Measurements from ENCODE around the gene PHRF1.
"Not testable (repeated sequence)": the region's sequence is repeated elsewhere in the genome, so short reads cannot be mapped to it uniquely, and the experiment has no call there.

The PHRF1 gene

DNA sequence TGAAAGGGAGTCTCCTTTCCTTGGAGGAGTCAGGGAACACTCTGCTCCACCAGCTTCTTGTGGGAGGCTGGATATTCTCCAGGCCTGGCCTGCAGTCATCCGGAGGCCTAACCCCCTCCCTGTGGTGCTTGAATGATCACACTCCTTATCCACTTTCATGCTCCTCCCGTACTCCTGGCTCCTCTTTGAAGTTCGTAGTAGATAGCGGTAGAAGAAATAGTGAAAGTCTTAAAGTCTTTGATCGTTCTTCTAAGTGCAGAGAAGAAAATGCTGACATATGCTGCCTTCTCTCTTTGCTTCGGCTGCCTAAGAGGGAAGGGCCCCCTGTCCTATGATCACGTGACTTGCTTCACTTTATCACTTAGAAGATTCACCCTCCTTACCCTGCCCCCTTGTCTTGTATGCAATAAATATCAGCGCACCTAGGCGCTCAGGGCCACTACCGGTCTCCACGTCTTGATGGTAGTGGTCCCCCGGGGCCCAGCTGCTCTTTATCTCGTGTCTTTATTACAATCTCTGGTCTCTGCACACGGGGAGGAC, 2.2 kb upstream of the PHRF1 start:
- not testable (repeated sequence) for DNase-seq

DNA sequence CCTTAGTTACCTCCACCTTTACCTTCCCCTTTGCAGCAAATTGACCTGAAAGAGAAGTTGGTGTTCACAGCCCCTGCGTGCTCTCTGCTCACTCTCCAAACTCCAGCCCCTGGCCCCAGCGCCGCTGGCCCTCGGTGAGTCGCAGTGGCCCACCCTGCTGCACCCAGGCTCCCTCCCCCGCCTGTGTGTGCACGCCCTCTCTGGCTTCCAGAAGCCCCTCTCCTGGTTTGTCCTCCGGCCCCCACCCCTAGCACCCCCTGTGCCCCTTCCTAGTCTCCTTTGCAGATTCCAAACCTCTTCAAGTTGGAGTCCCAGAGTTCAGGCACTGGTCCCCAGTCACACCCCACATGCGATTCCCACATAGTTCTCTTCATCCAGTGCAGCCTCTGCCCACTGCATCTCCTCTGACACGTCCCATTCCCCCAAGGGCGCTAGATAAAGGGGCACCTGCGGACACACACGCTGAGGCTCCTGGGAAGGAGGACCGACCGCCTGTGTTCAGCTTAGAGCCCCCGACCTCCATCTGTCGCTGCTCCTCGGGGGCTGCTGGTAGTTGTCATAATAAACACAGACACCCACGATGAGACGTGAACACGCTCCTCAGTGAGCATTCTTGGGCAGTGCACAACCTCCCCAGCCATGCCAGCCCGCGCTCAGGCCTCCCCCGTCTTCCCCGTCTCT, 1.5 kb upstream of the PHRF1 start:
- DNase-seq, result no peak

DNA sequence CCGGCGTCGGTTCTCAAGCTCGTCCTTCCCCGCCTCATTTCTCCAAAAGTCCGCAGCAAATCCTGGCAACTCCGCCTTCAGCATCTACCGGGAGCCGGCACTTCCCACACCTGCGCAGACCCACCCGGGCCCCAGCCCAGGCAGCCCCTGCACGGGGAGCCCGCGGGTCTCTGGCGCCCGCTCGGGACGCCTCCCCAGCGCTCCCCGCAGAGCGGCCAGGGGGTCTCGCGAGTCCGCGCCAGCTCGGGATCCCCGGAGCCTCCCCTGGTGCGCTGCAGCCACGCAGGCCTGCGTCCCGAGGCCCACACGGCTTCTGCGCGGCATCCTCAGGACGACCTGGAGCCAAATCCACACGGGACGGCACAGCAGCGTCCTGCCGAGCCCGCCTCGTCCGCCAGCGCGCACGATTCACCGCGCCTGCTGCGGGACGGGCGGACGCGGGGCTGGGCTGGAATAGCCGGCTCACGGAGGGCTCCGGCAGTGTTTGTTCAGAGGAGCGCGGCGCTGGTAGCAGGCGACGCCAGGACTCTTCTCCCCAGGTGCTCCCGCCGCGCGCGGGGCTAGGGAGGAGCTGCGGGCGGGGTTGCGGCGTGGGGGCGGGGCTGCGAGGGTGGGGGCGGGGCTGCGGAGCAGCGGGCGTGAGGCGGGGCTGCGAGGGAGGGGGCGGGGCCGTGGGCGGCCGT, 816 bp upstream of the PHRF1 start:
- DNase-seq, result peak; percentile 36 to 87

DNA sequence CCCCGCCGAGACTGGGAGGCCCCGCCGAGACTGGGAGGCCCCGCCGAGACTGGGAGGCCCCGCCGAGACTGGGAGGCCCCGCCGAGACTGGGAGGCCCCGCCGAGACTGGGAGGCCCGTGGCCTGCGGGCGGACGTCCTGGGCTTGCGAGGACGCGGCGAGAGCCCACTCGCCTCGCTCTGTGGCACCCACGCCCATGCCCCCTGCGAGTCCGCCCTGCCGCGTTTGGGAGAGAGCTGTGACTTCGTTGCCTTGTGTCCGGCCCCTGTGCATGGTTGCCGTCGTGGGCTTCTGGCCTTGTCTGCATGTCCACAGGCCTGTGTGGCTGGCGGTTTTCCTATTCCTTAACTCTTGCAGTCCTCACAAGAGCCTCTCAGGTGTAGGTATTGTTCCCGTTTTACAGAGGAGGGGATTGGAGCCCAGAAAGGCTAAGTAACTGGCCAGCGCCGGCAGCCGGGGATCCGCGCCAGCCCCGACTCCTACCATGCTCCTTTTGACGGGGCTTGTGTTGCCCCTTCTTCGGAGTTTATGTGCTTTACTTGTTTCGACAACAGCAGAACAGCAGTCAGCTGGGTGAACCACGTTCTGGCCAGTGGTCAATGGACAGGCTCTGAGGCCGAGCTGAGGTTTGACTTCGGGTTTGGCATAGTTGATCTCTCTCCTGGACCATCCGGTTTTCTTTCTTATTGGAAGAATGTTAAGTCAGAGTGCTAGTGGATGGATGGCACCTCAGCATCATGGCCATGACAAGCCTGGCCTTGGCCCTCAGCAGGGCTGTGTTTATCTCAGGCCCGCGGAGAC, 741 bp downstream of the PHRF1 start:
- no peak for DNase-seq

DNA sequence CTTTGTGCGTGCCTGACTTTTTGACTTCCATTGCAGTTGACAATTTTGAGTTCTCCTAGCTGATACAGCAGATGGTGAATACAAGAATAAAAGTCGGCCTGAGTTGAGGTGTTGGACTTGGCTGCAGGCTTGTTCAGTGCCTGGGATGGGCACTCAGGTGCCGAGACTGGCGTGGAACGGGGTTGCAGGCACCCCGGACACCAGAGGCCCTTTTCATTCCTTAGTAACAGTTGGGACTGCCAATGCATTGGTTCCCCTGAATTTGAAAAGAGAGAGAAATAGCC, 1.3 kb downstream of the PHRF1 start:
- no peak for DNase-seq

DNA sequence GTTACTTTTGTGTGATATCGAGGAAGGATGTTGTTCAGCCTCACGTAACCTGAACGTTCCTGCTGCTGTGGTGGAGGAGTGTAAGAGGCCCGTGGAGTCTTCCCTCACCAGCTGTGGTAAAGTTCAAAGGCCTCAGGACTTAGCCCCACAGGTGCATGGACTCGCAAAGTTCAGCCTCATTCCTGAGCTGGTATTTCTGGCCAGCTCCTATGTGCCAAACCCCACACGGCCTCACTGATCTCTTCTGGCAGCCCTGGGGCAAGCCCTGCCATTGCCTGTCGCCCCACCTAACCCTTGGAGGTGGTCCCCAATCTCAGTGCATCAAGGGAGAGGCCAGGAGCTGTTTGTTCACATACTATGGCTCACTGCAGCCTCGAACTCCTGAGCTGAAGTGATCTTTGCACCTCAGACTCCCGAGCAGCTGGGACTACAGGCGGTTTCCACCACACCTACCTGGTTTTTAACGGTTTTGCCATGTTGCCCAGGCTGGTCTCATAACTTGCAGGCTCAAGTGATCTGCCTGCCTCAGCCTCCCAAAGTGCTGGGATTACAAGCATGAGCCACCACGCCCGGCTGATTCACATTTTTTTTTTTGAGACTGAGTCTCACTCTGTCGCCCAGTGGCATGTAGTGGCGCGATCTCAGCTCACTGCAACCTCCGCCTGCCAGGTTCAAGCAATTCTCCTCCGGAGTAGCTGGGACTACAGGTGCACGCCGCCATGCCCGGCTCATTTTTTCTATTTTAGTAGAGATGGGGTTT, 2.2 kb downstream of the PHRF1 start:
- DNase-seq, result no peak

DNA sequence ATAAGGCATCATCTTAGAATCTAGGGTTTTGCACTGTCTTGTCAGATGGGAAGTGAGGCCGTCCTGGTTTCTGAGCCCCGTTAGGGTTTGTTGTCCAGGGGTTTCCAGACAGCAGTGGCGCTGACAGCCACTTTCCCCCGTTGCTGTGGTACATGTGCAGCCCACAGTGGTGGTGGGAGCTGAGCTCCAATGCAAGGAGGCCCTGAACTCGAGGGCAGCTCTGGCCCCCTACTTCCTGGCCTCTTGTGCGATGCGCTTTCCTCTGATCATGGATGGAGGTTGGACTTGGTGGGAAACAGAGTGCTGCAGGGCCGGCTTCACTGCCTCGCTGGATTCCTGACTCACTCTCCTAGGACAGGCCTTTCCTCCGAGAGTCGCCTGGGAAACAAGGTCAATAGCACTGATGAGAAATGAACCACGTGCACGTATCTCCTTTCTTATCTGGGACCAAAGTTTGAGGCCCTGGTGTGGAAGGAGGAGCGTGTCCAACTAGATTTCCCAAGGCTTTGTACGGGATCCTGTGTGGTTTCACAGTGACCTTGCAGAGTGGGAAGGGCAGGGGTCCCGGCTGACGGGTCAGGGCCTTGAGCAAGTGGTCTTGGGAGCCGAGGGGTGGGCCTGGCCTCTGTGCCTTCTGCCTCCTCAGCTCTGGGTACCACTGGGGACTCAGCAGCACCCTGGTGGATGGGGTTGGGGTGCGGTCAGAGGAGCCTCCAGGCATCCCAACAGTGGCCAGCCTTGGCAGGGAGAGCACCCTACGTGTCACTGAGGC, 3.7 kb downstream of the PHRF1 start:
- DNase-seq, result no peak

DNA sequence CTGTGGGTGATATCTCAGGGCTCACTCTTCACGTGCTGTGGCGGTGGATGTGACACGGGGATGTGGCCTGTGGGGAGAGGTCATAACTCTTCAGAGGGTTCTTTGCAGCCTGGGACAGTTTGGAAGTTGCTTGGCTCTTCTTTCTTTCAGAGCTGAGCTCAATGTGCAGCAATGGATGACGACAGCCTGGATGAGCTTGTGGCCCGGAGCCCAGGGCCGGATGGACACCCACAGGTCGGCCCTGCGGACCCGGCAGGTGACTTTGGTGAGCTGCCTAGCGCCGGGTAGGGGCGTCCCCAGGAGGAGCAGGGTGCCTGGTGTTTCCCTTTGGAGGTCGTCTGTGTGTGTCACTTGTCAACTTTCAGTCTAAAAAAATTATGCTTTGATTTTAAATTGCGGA, 5.1 kb downstream of the PHRF1 start:
- no peak for DNase-seq

DNA sequence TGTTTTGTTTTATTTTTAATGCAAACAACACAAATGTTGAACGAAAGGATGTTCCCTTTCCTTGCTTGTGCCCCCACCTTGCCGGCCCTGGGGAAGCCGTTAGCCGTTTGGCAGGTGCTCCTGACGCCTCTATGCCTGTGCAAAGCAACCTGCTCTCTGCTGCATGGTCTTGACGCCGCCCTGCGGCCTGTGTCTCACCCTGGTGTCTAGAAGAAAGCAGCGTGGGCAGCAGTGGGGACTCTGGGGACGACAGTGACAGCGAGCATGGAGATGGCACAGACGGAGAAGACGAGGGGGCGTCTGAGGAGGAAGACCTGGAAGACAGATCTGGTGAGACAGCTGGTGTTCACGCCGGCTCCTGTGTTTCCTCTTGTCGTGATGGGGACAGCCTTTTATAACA, 5.5 kb downstream of the PHRF1 start:
- DNase-seq, result no peak

DNA sequence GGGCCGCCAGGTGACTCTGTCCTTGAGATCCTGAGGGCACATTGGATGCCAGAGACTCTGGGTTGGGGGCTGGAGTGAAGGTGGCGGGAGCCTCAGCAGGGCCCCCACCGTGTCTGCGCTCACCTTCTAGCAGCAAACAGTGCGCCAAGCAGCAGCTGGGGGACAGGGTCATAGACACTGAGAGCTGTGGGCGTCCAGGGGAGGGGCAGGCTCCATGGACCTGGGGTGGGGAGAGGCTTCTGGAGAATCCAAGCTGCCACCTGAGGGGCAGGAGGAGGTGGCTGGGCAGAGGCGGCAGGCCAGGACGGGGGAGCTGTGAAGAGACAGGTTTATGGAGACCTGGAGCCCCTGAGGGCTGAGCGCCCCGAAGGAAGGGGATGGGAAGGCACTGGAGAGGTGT, 8.0 kb downstream of the PHRF1 start:
- no peak for DNase-seq

DNA sequence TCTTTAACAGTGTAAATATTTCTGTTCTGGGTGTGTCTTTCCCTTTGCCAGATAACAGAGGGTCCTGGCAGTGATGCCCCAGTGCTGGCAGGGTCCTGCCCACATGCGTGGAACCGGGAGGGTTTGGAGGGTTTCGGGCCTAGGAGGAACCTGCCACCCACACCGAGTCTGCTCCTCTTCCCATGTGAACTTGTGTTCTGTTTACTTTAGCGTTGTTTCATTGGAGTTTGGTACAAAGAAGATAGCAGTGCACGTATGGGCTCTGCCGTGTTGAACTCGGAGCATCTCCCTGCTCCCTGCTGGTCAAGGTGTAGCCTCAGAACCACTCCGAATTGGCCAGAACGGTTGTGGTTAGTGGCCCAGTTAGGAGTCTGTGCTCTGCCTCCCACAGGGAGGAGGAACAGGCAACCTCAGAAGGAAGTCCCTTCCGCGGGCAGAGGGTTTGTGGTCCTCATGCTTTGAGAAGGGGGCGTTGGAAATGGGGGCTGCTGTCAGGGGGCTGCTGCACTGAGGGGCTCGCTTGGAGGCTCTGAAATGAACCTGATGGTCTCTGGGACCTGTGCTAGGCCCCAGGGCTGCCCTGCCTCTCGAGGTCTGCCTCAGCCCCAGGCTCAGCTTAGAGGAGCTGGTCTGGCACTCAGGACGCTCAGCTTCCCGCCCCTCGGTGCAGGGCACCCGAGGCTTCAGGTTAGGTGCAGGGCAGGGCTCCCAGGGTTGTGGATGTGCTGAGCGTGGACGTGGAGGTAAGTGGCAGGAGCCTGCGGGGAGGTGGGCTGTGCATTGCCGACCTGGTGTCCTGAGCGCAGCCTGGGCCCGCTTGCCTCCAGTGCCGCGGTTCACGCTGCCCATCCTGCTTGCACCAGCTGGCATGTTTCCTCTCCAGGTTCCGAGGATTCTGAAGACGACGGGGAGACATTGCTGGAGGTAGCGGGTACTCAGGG, 10.4 kb downstream of the PHRF1 start:
- no peak for DNase-seq

DNA sequence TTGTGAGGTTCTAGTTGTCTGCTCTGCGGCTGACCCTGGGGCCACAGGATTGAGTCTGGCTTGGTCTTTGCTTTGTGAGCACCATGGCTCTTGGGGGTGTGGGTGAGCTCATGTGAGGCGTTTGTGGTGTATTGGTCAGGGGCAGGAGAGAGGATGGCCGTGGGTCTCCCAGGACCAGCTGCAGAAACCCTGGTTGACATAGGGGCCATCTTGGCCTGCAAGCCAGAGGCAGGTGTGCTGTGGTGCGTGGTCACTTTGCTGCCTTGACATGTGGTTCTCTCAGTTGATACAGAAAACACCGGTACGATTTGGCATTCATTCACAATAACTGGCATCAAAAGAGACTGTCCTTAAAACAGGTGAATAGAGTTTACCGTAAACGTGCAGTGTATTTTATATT, 11.3 kb downstream of the PHRF1 start:
- no peak for DNase-seq

DNA sequence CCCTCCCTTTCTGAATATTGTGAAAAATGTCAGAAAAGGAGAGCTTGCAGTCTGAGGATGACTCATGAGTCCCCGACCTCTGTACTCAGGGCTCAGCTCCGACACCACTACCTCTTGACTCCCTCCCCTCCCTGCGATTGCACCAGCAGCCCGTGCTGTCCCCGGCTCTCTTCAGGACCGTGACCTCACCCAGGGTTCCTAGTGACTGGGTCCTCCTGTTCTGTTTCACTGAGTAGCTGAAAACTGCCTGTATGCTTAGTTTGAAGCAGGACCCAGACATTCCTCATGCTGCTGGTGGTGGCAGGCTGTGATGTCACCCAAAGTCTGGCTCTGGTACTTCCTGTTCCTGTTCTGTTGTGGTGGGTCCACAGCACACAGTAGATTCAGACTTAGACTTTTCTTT, 11.7 kb downstream of the PHRF1 start:
- no peak for DNase-seq

DNA sequence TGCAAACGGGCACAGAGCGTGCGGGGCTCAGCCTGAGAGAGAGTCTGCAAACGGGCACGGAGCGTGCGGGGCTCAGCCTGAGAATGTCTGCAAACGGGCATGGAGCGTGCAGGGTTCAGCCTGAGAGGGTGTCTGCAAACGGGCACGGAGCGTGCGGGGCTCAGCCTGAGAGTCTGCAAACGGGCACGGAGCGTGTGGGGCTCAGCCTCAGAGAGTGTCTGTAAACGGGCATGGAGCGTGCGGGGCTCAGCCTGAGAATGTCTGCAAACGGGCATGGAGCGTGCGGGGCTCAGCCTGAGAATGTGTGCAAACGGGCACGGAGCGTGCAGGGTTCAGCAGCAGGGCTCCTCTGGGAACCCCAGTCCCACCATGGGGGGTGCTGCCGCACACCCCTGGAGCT, 13.5 kb downstream of the PHRF1 start:
- no peak for DNase-seq

DNA sequence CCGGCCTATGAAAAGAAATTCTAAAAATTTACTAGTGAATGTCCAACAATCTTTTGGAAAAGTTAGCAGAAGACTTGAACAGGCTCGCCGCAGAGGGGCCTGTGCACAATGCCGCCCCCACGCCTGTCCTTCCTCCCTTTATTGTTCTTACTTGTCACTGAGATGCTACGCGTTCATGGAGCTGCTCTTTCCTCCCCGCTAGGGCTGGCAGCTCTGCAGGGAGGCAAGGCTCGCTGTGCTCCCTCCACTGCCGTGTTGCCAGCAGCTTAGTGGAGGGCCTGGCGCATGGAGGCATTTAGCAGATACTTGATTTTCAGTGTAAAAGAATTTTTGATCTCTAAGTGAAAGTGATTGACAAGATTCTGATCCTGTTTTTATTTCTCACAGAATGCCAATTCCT, 14.7 kb downstream of the PHRF1 start:
- no peak for DNase-seq

DNA sequence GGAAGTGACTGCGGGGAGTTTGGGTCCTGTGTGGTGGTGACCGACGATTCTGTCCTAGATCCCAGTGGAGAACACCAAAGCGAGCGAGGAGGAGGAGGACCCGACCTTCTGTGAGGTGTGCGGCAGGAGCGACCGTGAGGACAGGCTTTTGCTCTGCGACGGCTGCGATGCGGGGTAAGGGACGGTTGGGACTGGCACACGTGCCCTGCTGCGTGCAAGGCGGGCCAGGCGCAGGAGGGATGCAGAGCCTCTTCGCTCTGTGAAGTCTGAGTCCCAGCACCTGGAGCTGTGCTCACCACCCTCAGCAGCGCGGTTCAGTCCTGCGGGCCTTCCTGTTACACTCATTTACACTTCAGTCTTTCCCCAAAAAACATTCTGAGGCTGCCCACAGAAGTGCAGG, 16.2 kb downstream of the PHRF1 start:
- no peak for DNase-seq

DNA sequence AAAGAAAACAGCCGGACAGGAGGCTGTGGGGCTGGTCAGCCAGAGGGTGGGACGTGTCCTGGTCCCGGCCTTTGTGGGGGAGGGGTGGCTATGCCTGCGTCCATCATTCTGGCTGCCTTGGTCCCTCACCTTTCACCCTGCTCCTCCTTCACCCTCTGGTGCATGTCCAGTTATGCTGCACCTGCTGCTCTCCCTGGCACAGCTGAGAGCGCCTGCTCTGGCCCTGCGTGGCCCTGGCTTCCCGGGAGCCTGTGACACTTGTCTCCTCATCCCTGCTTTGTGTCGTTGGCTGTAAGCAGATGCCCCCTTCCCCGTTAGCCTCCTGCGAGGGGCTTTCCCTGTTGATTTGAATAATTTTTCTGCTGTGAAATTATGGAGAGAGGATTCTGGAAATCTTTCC, 16.6 kb downstream of the PHRF1 start:
- no peak for DNase-seq

DNA sequence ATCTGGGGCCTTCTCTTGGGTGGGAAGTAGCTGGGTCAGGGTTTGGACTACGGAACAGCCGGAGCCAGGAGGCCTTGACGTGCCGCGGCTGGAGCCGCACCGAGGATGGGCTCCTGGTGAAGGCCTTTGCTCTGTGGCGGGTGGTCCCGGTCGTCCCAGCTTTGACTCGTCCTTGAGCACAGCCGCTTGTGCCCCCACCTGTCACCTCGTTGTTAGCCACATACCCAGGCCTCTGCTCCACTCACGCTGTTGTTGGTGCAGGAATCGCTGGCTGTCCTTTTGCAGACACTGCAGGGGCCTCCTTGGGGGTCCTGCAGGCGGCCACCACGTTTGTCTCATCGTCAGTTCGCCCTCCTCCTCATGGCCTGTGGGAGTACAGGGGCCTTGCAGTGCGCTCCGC, 17.1 kb downstream of the PHRF1 start:
- DNase-seq, result no peak

DNA sequence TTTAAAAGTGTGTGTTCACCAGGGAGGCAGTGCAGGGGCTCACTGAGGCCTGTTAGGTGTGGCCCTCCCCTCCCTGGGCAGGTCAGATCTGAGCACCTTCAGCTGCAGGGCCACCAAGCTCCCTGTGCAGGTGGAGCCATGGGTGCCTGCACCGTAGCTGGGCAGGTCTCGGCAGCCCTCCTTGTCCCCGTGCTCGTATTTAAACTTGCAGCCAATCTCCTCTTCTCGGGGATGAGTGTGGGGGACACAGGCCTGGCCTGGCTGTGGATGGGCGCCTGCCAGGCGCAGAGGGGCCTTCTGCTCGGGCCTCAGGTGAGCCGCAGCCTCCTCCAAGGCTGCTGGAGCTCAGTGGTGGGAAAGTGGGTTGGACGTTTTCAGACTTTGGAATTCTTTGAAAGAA, 19.1 kb downstream of the PHRF1 start:
- no peak for DNase-seq

DNA sequence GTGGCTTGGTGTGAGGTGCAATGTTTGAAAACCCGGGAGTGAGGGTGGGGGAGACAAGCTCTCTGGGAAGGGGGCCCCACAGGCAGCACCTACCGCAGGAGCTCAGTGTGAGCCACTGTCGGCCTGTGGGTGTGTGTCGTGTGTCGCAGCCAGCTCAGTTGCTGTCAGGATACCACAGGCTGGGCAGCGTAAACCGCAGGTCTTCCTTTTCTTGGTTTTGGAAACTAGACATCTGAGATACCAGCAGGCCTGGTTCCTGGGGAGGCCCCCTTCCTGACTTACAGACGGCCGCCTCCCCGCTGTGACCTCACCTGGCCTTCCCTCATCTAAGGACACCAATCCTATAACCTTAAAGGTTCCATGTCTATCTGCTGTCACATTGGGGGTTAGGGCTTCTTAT, 20.1 kb downstream of the PHRF1 start:
- no peak for DNase-seq

DNA sequence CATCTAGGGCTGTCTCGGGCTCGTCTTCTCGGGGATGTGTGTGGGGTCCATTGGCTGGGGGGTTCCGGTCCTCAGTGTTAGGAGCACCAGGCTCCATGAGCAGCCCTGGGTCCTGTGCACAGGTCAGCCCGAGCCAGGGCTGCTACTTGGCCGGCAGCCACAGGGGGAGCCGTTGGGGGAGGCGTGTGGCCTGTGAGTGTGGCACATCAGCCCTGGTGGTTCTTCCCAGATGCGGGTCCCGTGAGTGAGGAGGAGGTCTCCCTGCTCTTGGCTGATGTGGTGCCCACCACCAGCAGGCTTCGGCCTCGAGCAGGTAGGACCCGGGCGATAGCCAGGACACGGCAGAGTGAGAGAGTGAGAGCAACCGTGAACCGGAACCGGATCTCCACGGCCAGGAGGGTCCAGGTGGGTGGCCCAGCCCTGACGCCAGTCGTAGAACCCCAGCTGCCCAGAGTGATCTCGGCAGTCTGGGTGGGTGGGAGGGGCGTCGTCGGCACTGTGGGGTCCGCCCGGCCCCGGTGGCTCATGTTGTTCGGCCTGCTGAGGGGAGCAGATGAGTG, 21.0 kb downstream of the PHRF1 start:
- no peak for DNase-seq

All from NCI-H187 (cell line).